Lung (tissue), 12 donors: ENCODE data around the gene VGLL3. TPM values are rescaled to one million over a fixed set of nuclear protein-coding genes. Genes with fewer than 3 reads are reported as not detected.

Source experiments
- ATAC-seq: fragments of 200-7000 bp; cut with Tn5 transposase; one replicate; pipeline ENCODE4 v1.9.1; 2020; ENCODE audit warnings: moderate number of reproducible peaks; ENCODE audit not compliant: insufficient read depth, low FRiP score
- DNase-seq, 3 donors: peaks; one replicate each; pipeline ENCODE4 v3.0.0-alpha.2; 2013 to 2017
- H3K27ac ChIP-seq, 2 donors: one replicate each; pipeline ENCODE4 v1.5.1; 2013; ENCODE audit warnings: mild to moderate bottlenecking in 2 of 2, moderate library complexity in 2 of 2, control low read depth in 1 of 2, inconsistent platforms in 1 of 2, low read depth in 1 of 2, low read length in 1 of 2
- H3K27me3 ChIP-seq, 3 donors: one replicate each; pipeline ENCODE4 v1.5.1; 2013; ENCODE audit warnings: low read length in 2 of 3; ENCODE audit not compliant: control insufficient read depth in 3 of 3, insufficient read depth in 3 of 3
- H3K36me3 ChIP-seq, 4 donors: one replicate each; pipeline ENCODE4 v1.5.1; 2013; ENCODE audit warnings: low read length in 4 of 4, mild to moderate bottlenecking in 1 of 4, moderate library complexity in 1 of 4; ENCODE audit not compliant: control insufficient read depth in 4 of 4, insufficient read depth in 4 of 4
- H3K4me1 ChIP-seq, 5 donors: one replicate each; pipeline ENCODE4 v1.5.1; 2013; ENCODE audit warnings: low read length in 5 of 5, mild to moderate bottlenecking in 2 of 5, moderate library complexity in 1 of 5; ENCODE audit not compliant: control insufficient read depth in 5 of 5, insufficient read depth in 5 of 5
- H3K4me3 ChIP-seq: one replicate; pipeline ENCODE4 v1.5.1; 2013; ENCODE audit warnings: mild to moderate bottlenecking, control low read depth, moderate library complexity
- H3K9ac ChIP-seq, 2 donors: one replicate each; pipeline ENCODE4 v1.5.1; 2013; ENCODE audit warnings: low read length in 2 of 2, control low read depth in 1 of 2; ENCODE audit not compliant: insufficient read depth in 1 of 2
- H3K9me3 ChIP-seq, 4 donors: one replicate each; pipeline ENCODE4 v1.5.1; 2013; ENCODE audit warnings: low read length in 3 of 4, mild to moderate bottlenecking in 1 of 4, moderate library complexity in 1 of 4; ENCODE audit not compliant: control insufficient read depth in 4 of 4, insufficient read depth in 3 of 4
- CTCF ChIP-seq: IDR thresholded peaks from 2 replicates; pipeline ENCODE4 v1.5.1; 2012; ENCODE audit warnings: mild to moderate bottlenecking; ENCODE audit errors: control extremely low read depth, extremely low read depth
- WGBS, 2 donors: extraction: QIAGEN DNeasy Blood & Tissue Kit; methylation state at CpG; one replicate each; pipeline ENCODE4 v1.1.7; 2013; 5-methylcytosine and 5-hydroxymethylcytosine counted together
- polyA plus RNA-seq, 2 donors: library from polyadenylated mRNA; stranded (reverse); fragments of 200-250 nt; gene quantifications; one replicate each; pipeline ENCODE4 v1.2.1, GENCODE V29; 2013
- total RNA-seq, 2 donors: library from RNA; depleted of rRNA in 1 of 2; stranded (reverse); fragments of >200 nt in 1 of 2; gene quantifications; one replicate each; pipeline ENCODE4 v1.2.1, GENCODE V29; 2014 to 2021
- donor health status: control.
- donor health status: control.
- donor health status: Bipolar disorder and iron deficiency.
- donor health status: healthy.
- donor health status: DM: yes; HTN: yes; CAD: no.

The VGLL3 gene
- total and polyA plus RNA-seq, 4 donors: 4.3 to 49.2 (median 20.1) TPM

GRCh38 chr3:86923071-86923491, 67.9 kb downstream of the VGLL3 start:
- 60 to 71% methylated on average over 3 of the region's 3 CpGs for WGBS, 2 donors
- TF ChIP-seq CTCF: no peak
- Histone ChIP-seq H3K4me3 (no peak overlapping the region), H3K36me3 (no peaks in the 10 kb centered on the region), H3K27ac (no peak overlapping the region), H3K27me3 (no peaks in the 10 kb centered on the region), H3K9me3 (no peaks in the 10 kb centered on the region), H3K9ac (no peak overlapping the region), H3K4me1 (peaks cover 0 to 4% (median 0%) of the 10 kb centered on the region in 5 donors)
- DNase-seq (peak; percentile 54 to 84 (median 71)), ATAC-seq (peak; percentile 71)

- 0 to 42% methylated on average over 1 of the region's 1 CpG for WGBS, 2 donors
- Histone ChIP-seq H3K9ac (no peak overlapping the region), H3K4me3 (no peak overlapping the region), H3K4me1 (peaks cover 0 to 4% (median 0%) of the 10 kb centered on the region in 5 donors), H3K27ac (no peak overlapping the region), H3K9me3 (no peaks in the 10 kb centered on the region), H3K27me3 (no peaks in the 10 kb centered on the region), H3K36me3 (no peaks in the 10 kb centered on the region)
- DNase-seq (no peak), ATAC-seq (no peak)
- TF ChIP-seq CTCF: no peak
These were observed 68.8 kb downstream of the VGLL3 start for GRCh38 chr3:86921971-86922680.

- no peak overlapping the region for H3K27ac ChIP-seq
- ATAC-seq: no peak
- no peaks in the 10 kb centered on the region for H3K36me3 ChIP-seq
- no peak overlapping the region for H3K4me3 ChIP-seq
- H3K9me3 ChIP-seq: no peaks in the 10 kb centered on the region
- H3K27me3 ChIP-seq: no peaks in the 10 kb centered on the region
- WGBS, 2 donors: 70 to 71% methylated on average over 3 of the region's 3 CpGs
- no peak for TF ChIP-seq CTCF
- DNase-seq: peak in 2 of 3 donors; percentile 24 to 36
- no peak overlapping the region for H3K9ac ChIP-seq
- no peaks in the 10 kb centered on the region for H3K4me1 ChIP-seq
These were observed 76.3 kb downstream of the VGLL3 start for GRCh38 chr3:86914670-86915069.
